ENCODE measurements around the gene HOXA4.

Gene HOXA4

GRCh38 chr7:27092819-27093110 lies 37.8 kb downstream of the HOXA4 start:
- no peak for DNase-seq (ENCODE audit: low read depth)

GRCh38 chr7:27091941-27092818 lies 38.4 kb downstream of the HOXA4 start:
- no peak for DNase-seq (ENCODE audit: low read depth)

GRCh38 chr7:27091105-27091504 lies 39.5 kb downstream of the HOXA4 start:
- DNase-seq (ENCODE audit: low read depth): no peak

GRCh38 chr7:27088002-27088922 lies 42.3 kb downstream of the HOXA4 start:
- no peak for DNase-seq (ENCODE audit: low read depth)

GRCh38 chr7:27083646-27084045 lies 46.9 kb downstream of the HOXA4 start:
- DNase-seq (ENCODE audit: low read depth): no peak

GRCh38 chr7:27082171-27082570 lies 48.4 kb downstream of the HOXA4 start:
- no peak for DNase-seq (ENCODE audit: low read depth)

- no peak for DNase-seq (ENCODE audit: low read depth)
These were observed 49.6 kb downstream of the HOXA4 start for GRCh38 chr7:27080844-27081436.

- DNase-seq (ENCODE audit: low read depth): no peak
These were observed 51.2 kb downstream of the HOXA4 start for GRCh38 chr7:27079234-27079975.

- no peak for DNase-seq (ENCODE audit: low read depth)
These were observed 51.8 kb downstream of the HOXA4 start for GRCh38 chr7:27078616-27079233.
